Psoas muscle (tissue), 8 donors: ENCODE data around the gene MYOT. TPM values are rescaled to one million over a fixed set of nuclear protein-coding genes. Genes with fewer than 3 reads are reported as not detected.
"Not testable (repeated sequence)": the region's sequence is repeated elsewhere in the genome, so short reads cannot be mapped to it uniquely, and the experiment has no call there.

Experiments
- ATAC-seq, 4 donors: fragments of 200-7000 bp; cut with Tn5 transposase; one replicate each; pipeline ENCODE4 v1.9.1; 2020; ENCODE audit warnings: moderate library complexity in 3 of 4, mild to moderate bottlenecking in 2 of 4
- DNase-seq, 2 donors: peaks; one replicate each; pipeline ENCODE4 v3.0.0-alpha.2; 2020
- H3K27ac ChIP-seq: fragments of 200-600 bp; one replicate; pipeline ENCODE4 v1.8.0; 2022
- H3K27me3 ChIP-seq, 3 donors: fragments of 200-600 bp in 1 of 3; one replicate each; pipeline versions ENCODE4 v1.6.1 to v1.8.0; 2013 to 2022; ENCODE audit warnings: low read length in 2 of 3, mild to moderate bottlenecking in 2 of 3, moderate library complexity in 1 of 3; ENCODE audit not compliant: insufficient read depth in 3 of 3
- H3K36me3 ChIP-seq, 2 donors: fragments of 200-600 bp in 1 of 2; one replicate each; pipeline versions ENCODE4 v1.6.1 to v1.8.0; 2013 to 2022; ENCODE audit warnings: low read depth in 1 of 2, mild to moderate bottlenecking in 1 of 2, moderate library complexity in 1 of 2; ENCODE audit not compliant: insufficient read depth in 1 of 2
- H3K4me1 ChIP-seq: fragments of 200-600 bp; one replicate; pipeline ENCODE4 v1.8.0; 2022
- H3K4me3 ChIP-seq: fragments of 200-600 bp; one replicate; pipeline ENCODE4 v1.8.0; 2022; ENCODE audit warnings: mild to moderate bottlenecking
- H3K9me3 ChIP-seq: fragments of 200-600 bp; one replicate; pipeline ENCODE4 v1.8.0; 2022
- CTCF ChIP-seq: fragments of 200-600 bp; IDR thresholded peaks from one replicate; pipeline ENCODE4 v1.8.0; 2022; ENCODE audit warnings: antibody characterized with exemption
- WGBS, 3 donors: extraction: QIAGEN DNeasy Blood & Tissue Kit; methylation state at CpG; one replicate each; pipeline versions ENCODE4 v1.1.6 to v1.1.7; 2013; 5-methylcytosine and 5-hydroxymethylcytosine counted together
- intact Hi-C, 2 donors: fragments of 100-400 bp; cut with DNase I; formaldehyde crosslinking; loops; one replicate each; pipeline versions ENCODE4 v1.11.0 to v1.14.2; 2022
- polyA plus RNA-seq, 3 donors: library from polyadenylated mRNA; stranded (reverse); fragments of 200-250 nt; gene quantifications; one replicate each; pipeline ENCODE4 v1.2.3, GENCODE V29; 2013
- total RNA-seq, 4 donors: library from RNA; stranded (reverse); fragmentation: NEBNext Ultra II Directional in 2 of 4; extraction: Animal tissue kit (Norgen Biotek cat#: 25700) in 2 of 4; gene quantifications; one replicate each; pipeline versions ENCODE4 v1.2.1 to v1.2.4, GENCODE V29; 2021 to 2023
- donor health status: healthy with polysubstance abuse.
- donor health status: DM: no; HTN: no; CAD: no; lungs with moderate emphysema.
- donor health status: Bipolar disorder and iron deficiency.
- donor health status: healthy.
- donor health status: DM: yes; HTN: yes; CAD: no.
- donor health status: DM: no; HTN: no; CAD: no.
- donor health status: DM: no; HTN: no; CAD: no.
- donor health status: DM: yes; HTN: yes; CAD: no.

Gene MYOT
- total and polyA plus RNA-seq, 7 donors, result 94.2 to 1,288 (median 775) TPM

DNA sequence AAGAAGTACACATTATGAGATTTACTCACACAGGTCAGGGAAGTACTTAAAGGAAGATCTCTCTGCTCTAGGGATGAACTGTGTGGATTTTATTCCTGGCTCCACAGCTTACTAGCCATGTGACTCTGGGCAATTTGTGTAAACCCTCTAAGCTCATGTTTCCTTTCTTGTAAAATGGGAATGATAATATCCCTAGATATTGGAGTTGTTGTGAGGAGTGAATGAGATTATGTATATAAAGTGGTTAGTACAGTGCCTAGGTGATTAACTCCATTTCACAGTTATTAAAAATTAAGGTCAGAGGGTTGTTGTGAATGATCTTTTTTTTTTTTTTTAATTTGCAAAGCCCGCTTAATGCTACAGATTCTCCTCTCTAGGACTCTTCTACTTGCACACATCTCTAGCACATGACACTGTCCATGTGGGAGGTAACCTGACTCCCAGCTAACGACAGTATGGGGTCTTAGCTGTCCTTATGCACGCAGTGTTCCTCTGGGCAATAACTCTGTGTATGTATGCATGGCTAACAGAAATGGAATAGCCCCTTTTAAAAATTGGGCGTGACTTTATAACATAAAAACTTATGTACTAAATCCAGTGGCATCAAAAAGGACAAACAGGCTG, 23.9 kb upstream of the MYOT start:
- Histone ChIP-seq H3K36me3 (no peaks in the 10 kb centered on the region), H3K9me3 (no peaks in the 10 kb centered on the region), H3K27ac (peak overlapping the region; percentile 94), H3K4me1 (peaks cover 46% of the 10 kb centered on the region), H3K27me3 (no peaks in the 10 kb centered on the region), H3K4me3 (no peak overlapping the region)
- 39 to 65% (median 45%) methylated on average over 4 of the region's 4 CpGs for WGBS, 3 donors
- no peak for TF ChIP-seq CTCF
- intact Hi-C loops, result no loop called here
- no peak for DNase-seq
- no peak for ATAC-seq

GRCh38 chr5:137845472-137845871, 22.2 kb upstream of the MYOT start:
- Histone ChIP-seq H3K36me3 (no peaks in the 10 kb centered on the region), H3K27ac (peak overlapping the region; percentile 94), H3K27me3 (no peaks in the 10 kb centered on the region), H3K9me3 (no peaks in the 10 kb centered on the region), H3K4me1 (peaks cover 34% of the 10 kb centered on the region), H3K4me3 (no peak overlapping the region)
- DNase-seq (no peak), ATAC-seq (peak; percentile 75 to 83 (median 78))
- TF ChIP-seq CTCF, result no peak
- intact Hi-C loops, result no loop called here

GRCh38 chr5:137847687-137848086, 20.0 kb upstream of the MYOT start:
- Histone ChIP-seq H3K9me3 (no peaks in the 10 kb centered on the region), H3K27ac (peak overlapping the region; percentile 94), H3K36me3 (no peaks in the 10 kb centered on the region), H3K4me1 (peaks cover 31% of the 10 kb centered on the region), H3K27me3 (no peaks in the 10 kb centered on the region), H3K4me3 (peak overlapping the region; percentile 57)
- peak in 1 of 2 donors; percentile 17 for DNase-seq
- ATAC-seq, result peak; percentile 86 to 92 (median 90)
- 23 to 34% (median 33%) methylated on average over 6 of the region's 6 CpGs for WGBS, 3 donors
- intact Hi-C loops, result no loop called here
- TF ChIP-seq CTCF, result no peak

- H3K36me3 ChIP-seq, intact Hi-C loops, ATAC-seq, DNase-seq, H3K9me3 ChIP-seq, H3K4me3 ChIP-seq, H3K27me3 ChIP-seq, H3K27ac ChIP-seq: not testable (repeated sequence)
- peaks cover 29% of the 10 kb centered on the region for H3K4me1 ChIP-seq
These were observed 14.5 kb upstream of the MYOT start for GRCh38 chr5:137853165-137853564.

GRCh38 chr5:137856201-137856600, 11.5 kb upstream of the MYOT start:
- H3K27ac ChIP-seq, result peak overlapping the region; percentile 84
- TF ChIP-seq CTCF, result no peak

More at GRCh38 chr5:137856201-137856600, 11.5 kb upstream of the MYOT start:
- DNase-seq (no peak), ATAC-seq (no peak)
- Histone ChIP-seq H3K9me3 (no peaks in the 10 kb centered on the region), H3K27me3 (no peaks in the 10 kb centered on the region), H3K4me1 (peaks cover 40% of the 10 kb centered on the region), H3K36me3 (no peaks in the 10 kb centered on the region), H3K4me3 (no peak overlapping the region)
- intact Hi-C loops, result no loop called here
- WGBS, 3 donors, result 51 to 53% (median 51%) methylated on average over 3 of the region's 3 CpGs
